H1 (cell line): ENCODE results near the gene ZFAND4. TPM values are rescaled to one million over a fixed set of nuclear protein-coding genes. Genes with fewer than 3 reads are reported as not detected.

ENCODE experiments used
- CTCF ChIA-PET: fragments of 300-600 bp; sonication (Branson Sonifier 250); formaldehyde crosslinking; loops from one replicate; lab custom pipeline; 2021; ENCODE audit not compliant: partially characterized antibody; lab: Charles Lee
- POLR2A ChIA-PET: fragments of 300-600 bp; sonication (Branson Sonifier 250); formaldehyde crosslinking; loops from one replicate; lab custom pipeline; 2021; ENCODE audit warnings: inconsistent platforms; ENCODE audit not compliant: partially characterized antibody; lab: Charles Lee
- DNase-seq, 2 experiments: peaks; one replicate each; pipeline versions ENCODE4 v3.0.0 to v3.0.0-alpha.2; 2010 to 2022; ENCODE audit warnings: low spot score in 2 of 2, low read depth in 1 of 2, mixed read lengths in 1 of 2
- FAIRE-seq: peaks from 2 replicates; lab custom pipeline; 2011; peaks lifted over from hg19 to GRCh38; lab: Jason Lieb, UNC
- H2AFZ ChIP-seq: 2 replicates; pipeline ENCODE4 v1.8.1; 2012; ENCODE audit warnings: low read length, inconsistent platforms
- H2AK5ac ChIP-seq: 2 replicates; pipeline ENCODE4 v1.6.1; 2013; ENCODE audit warnings: low read depth, low read length
- H2BK120ac ChIP-seq: replicated peaks from 2 replicates; pipeline ENCODE3; 2013; ENCODE audit warnings: low read depth, low read length, inconsistent platforms
- H2BK12ac ChIP-seq: 2 replicates; pipeline ENCODE4 v1.6.1; 2013; ENCODE audit warnings: low read depth, low read length
- H2BK15ac ChIP-seq: 2 replicates; pipeline ENCODE4 v1.6.1; 2013; ENCODE audit warnings: low read length
- H2BK20ac ChIP-seq: 2 replicates; pipeline ENCODE4 v1.6.1; 2013; ENCODE audit warnings: low read length
- H2BK5ac ChIP-seq: 2 replicates; pipeline ENCODE4 v1.6.1; 2013; ENCODE audit warnings: low read depth, low read length
- H3K14ac ChIP-seq: 2 replicates; pipeline ENCODE4 v1.6.1; 2013; ENCODE audit warnings: inconsistent platforms; ENCODE audit not compliant: insufficient read length
- H3K18ac ChIP-seq: 2 replicates; pipeline ENCODE4 v1.6.1; 2013; ENCODE audit warnings: low read length; ENCODE audit errors: extremely low read depth
- H3K23ac ChIP-seq: 2 replicates; pipeline ENCODE4 v1.6.1; 2013; ENCODE audit warnings: inconsistent platforms; ENCODE audit not compliant: insufficient read length
- H3K23me2 ChIP-seq: 2 replicates; pipeline ENCODE4 v1.6.1; 2013; ENCODE audit warnings: low read depth, low read length
- H3K27ac ChIP-seq: 2 replicates; pipeline ENCODE4 v1.6.1; 2011; ENCODE audit warnings: low read depth, low read length, inconsistent platforms
- H3K27me3 ChIP-seq, 4 experiments: replicated peaks in 1 of 4; 1 replicate in 1 of 4; 2 replicates in 3 of 4; pipeline versions ENCODE4 v1.6.1 to v1.8.1; 2011 to 2013; ENCODE audit warnings: low read length in 3 of 4, mild to moderate bottlenecking in 3 of 4, inconsistent platforms in 2 of 4, mixed read lengths in 2 of 4, moderate library complexity in 1 of 4; ENCODE audit not compliant: control insufficient read depth in 3 of 4, insufficient read depth in 3 of 4; ENCODE audit errors: extremely low read depth in 1 of 4
- H3K36me3 ChIP-seq, 4 experiments: 2 replicates each; pipeline versions ENCODE4 v1.6.1 to v1.8.1; 2011 to 2013; ENCODE audit warnings: mild to moderate bottlenecking in 4 of 4, low read length in 3 of 4, moderate library complexity in 2 of 4, control low read depth in 1 of 4, inconsistent platforms in 1 of 4; ENCODE audit not compliant: insufficient read depth in 4 of 4, control insufficient read depth in 2 of 4
- H3K4ac ChIP-seq: replicated peaks from 2 replicates; pipeline ENCODE3; 2013; ENCODE audit warnings: low read length, low read depth, mixed read lengths, inconsistent platforms; ENCODE audit not compliant: insufficient read length
- H3K4me1 ChIP-seq, 4 experiments: replicated peaks in 1 of 4; 1 replicate in 1 of 4; 2 replicates in 3 of 4; pipeline versions ENCODE4 v1.6.1 to v1.8.1; 2011 to 2013; ENCODE audit warnings: low read length in 3 of 4, inconsistent platforms in 2 of 4, mixed read lengths in 1 of 4; ENCODE audit not compliant: insufficient read depth in 4 of 4, control insufficient read depth in 3 of 4
- H3K4me2 ChIP-seq, 2 experiments: 2 replicates each; pipeline versions ENCODE4 v1.6.1 to v1.8.1; 2011 to 2013; ENCODE audit warnings: low read depth in 2 of 2, low read length in 2 of 2, control low read depth in 1 of 2, inconsistent platforms in 1 of 2, mild to moderate bottlenecking in 1 of 2; ENCODE audit not compliant: insufficient read depth in 1 of 2
- H3K4me3 ChIP-seq, 4 experiments: fragments of 200-600, 300-600 bp in 1 of 4; sonication (generic), shearing (Covaris generic), sonication (Bioruptor Twin) in 1 of 4; 2 replicates each; pipeline versions ENCODE4 v1.5.1 to v1.8.1; 2011 to 2016; ENCODE audit warnings: low read length in 4 of 4, low read depth in 3 of 4, control low read depth in 2 of 4, inconsistent platforms in 2 of 4, mild to moderate bottlenecking in 2 of 4, mixed read lengths in 1 of 4, moderate library complexity in 1 of 4; ENCODE audit not compliant: insufficient read depth in 2 of 4; ENCODE audit errors: extremely low read depth in 1 of 4
- H3K56ac ChIP-seq: replicated peaks from 2 replicates; pipeline ENCODE3; 2013; ENCODE audit warnings: low read depth, mild to moderate bottlenecking, mixed read lengths, low read length, inconsistent platforms; ENCODE audit not compliant: insufficient read length
- H3K79me1 ChIP-seq: 2 replicates; pipeline ENCODE4 v1.6.1; 2013; ENCODE audit warnings: low read depth, low read length, control low read depth
- H3K79me2 ChIP-seq, 2 experiments: 2 replicates each; pipeline versions ENCODE4 v1.6.1 to v1.8.1; 2012 to 2013; ENCODE audit warnings: low read length in 2 of 2, mild to moderate bottlenecking in 2 of 2, inconsistent platforms in 1 of 2; ENCODE audit not compliant: insufficient read depth in 2 of 2, control insufficient read depth in 1 of 2
- H3K9ac ChIP-seq, 4 experiments: replicated peaks in 1 of 4; 1 replicate in 1 of 4; 2 replicates in 3 of 4; pipeline versions ENCODE4 v1.6.1 to v1.8.1; 2011 to 2013; ENCODE audit warnings: low read depth in 3 of 4, low read length in 3 of 4, control low read depth in 2 of 4, mild to moderate bottlenecking in 2 of 4, moderate library complexity in 2 of 4, inconsistent platforms in 1 of 4; ENCODE audit errors: extremely low read depth in 1 of 4
- H3K9me3 ChIP-seq, 2 experiments: 2 replicates each; pipeline versions ENCODE4 v1.6.1 to v1.8.1; 2012 to 2013; ENCODE audit warnings: mild to moderate bottlenecking in 2 of 2, moderate library complexity in 2 of 2, control low read depth in 1 of 2, inconsistent platforms in 1 of 2, low read depth in 1 of 2, low read length in 1 of 2, mixed read lengths in 1 of 2; ENCODE audit not compliant: insufficient read depth in 2 of 2
- H4K20me1 ChIP-seq, 2 experiments: replicated peaks in 1 of 2; 2 replicates each; pipeline versions ENCODE3 to v1.8.1; 2011 to 2013; ENCODE audit warnings: inconsistent platforms in 2 of 2, low read length in 2 of 2, mild to moderate bottlenecking in 1 of 2; ENCODE audit not compliant: insufficient read depth in 2 of 2, control insufficient read depth in 1 of 2
- H4K5ac ChIP-seq: 2 replicates; pipeline ENCODE4 v1.6.1; 2013; ENCODE audit warnings: low read length, low read depth, mixed read lengths, inconsistent platforms; ENCODE audit not compliant: insufficient read length
- H4K8ac ChIP-seq: 2 replicates; pipeline ENCODE4 v1.8.0; 2013; ENCODE audit warnings: mild to moderate bottlenecking, moderate library complexity, low read length, inconsistent platforms; ENCODE audit not compliant: insufficient read depth; ENCODE audit errors: extremely low read depth
- H4K91ac ChIP-seq: replicated peaks from 2 replicates; pipeline ENCODE3; 2013; ENCODE audit warnings: low read length, mixed read lengths, inconsistent platforms; ENCODE audit not compliant: insufficient read length
- CBX8 ChIP-seq: fragments of 300-800, 300-1000 bp; sonication (generic); IDR thresholded peaks from 2 replicates; pipeline ENCODE4 v1.7.1; 2016; ENCODE audit warnings: low read depth, low read length, borderline replicate concordance
- NANOG ChIP-seq: IDR thresholded peaks from 2 replicates; pipeline ENCODE4 v1.6.1; 2011; ENCODE audit warnings: low read length, low read depth, mild to moderate bottlenecking, inconsistent platforms; ENCODE audit not compliant: insufficient read depth, poor library complexity, severe bottlenecking
- TEAD4 ChIP-seq: IDR thresholded peaks from 2 replicates; pipeline ENCODE4 v1.6.1; 2012; ENCODE audit warnings: low read depth, low read length, inconsistent platforms, mixed read lengths
- WGBS, 2 experiments: shearing (Covaris generic) in 1 of 2; methylation state at CpG; one replicate each; pipeline versions ENCODE4 v1.1.6 to v1.1.7; 2013 to 2015; ENCODE audit warnings: low lambda C conversion rate in 2 of 2, mixed read lengths in 2 of 2, inconsistent platforms in 1 of 2, low coverage in 1 of 2, missing lambda C conversion rate in 1 of 2; ENCODE audit not compliant: insufficient replicate concordance in 2 of 2, insufficient coverage in 1 of 2, insufficient read length in 1 of 2; ENCODE audit errors: extremely low coverage in 1 of 2, missing lambda C conversion rate in 1 of 2; 5-methylcytosine and 5-hydroxymethylcytosine counted together
- polyA plus RNA-seq, 7 experiments: library from polyadenylated mRNA; depleted of rRNA in 3 of 7; stranded (reverse) in 5 of 7; unstranded in 2 of 7; fragments of >200 nt in 5 of 7; fragments of 200-250 nt in 2 of 7; gene quantifications; 1 replicate in 5 of 7; 2 replicates in 1 of 7; 4 replicates in 1 of 7; pipeline versions ENCODE4 v1.2.1 to v1.2.3, GENCODE V29; 2011 to 2013; ENCODE audit warnings: missing spikeins in 2 of 7, mixed read lengths in 2 of 7
- total RNA-seq: library from RNA; stranded (reverse); fragmentation: NEBNext Ultra II Directional; extraction: Animal tissue kit (Norgen Biotek cat#: 25700); gene quantifications from 2 replicates; pipeline ENCODE4 v1.2.1, GENCODE V29; 2021

The ZFAND4 gene
- total and polyA plus RNA-seq, 2 of the 8 experiments (the other 6 are each of a cell fraction or from before 2014, with no cell fraction given) = 2.8 to 17.8 TPM

DNA sequence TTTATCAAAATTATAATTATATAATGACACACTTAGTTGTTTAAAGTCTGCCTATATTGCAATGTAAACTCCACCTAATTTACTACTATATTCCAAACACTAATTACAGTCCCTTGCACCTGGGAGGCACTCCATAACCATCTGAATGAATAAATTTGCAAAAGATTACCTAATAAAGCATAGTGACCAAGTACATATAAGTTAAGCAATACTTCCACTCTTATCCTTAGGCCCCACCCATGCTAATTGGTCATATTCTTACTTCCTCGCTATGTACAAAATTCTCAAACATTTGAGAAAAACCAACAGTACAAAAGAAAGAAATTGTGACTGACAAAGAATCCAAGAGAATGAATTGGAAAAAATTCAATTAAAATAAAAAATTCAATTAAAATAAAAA lies 65.3 kb downstream of the ZFAND4 start:
- no peak overlapping the region for H4K8ac ChIP-seq
- H3K23me2 ChIP-seq = no peaks in the 10 kb centered on the region
- H3K14ac ChIP-seq = no peak overlapping the region
- H2BK15ac ChIP-seq = no peak overlapping the region
- H4K20me1 ChIP-seq = no peaks in the 10 kb centered on the region
- H3K27me3 ChIP-seq = no peaks in the 10 kb centered on the region
- ChIA-PET POLR2A (interaction anchor here (1.8 kb wide), 1 partner anchor 11 kb away, joined by 11 read pairs; no protein-coding TSS in a partner anchor), CTCF (no interaction called here)
- peaks cover 0 to 2% (median 0%) of the 10 kb centered on the region in 4 experiments; a peak in 1 of 7 replicates for H3K4me1 ChIP-seq
- FAIRE-seq (no peak), DNase-seq (no peak)
- no peak overlapping the region for H2AFZ ChIP-seq
- no peaks in the 10 kb centered on the region for H3K79me1 ChIP-seq
- no peak overlapping the region for H3K4ac ChIP-seq
- H2BK5ac ChIP-seq = no peak overlapping the region
- H3K4me2 ChIP-seq = no peak overlapping the region
- no peaks in the 10 kb centered on the region for H3K79me2 ChIP-seq
- no peak overlapping the region for H4K91ac ChIP-seq
- H3K56ac ChIP-seq = no peak overlapping the region
- H4K5ac ChIP-seq = no peak overlapping the region
- no peak overlapping the region for H3K4me3 ChIP-seq
- WGBS, 2 experiments = 92% methylated on average over 1 of the region's 1 CpG; no CpG with 5 or more reads in 1 of the 2 experiments
- H3K18ac ChIP-seq = no peak overlapping the region
- H3K9me3 ChIP-seq = no peaks in the 10 kb centered on the region
- TF ChIP-seq NANOG = no peak
- no peak for TF ChIP-seq TEAD4
- no peak for TF ChIP-seq CBX8
- H2BK120ac ChIP-seq = no peak overlapping the region
- no peak overlapping the region for H3K27ac ChIP-seq
- H3K36me3 ChIP-seq = no peaks in the 10 kb centered on the region
- no peak overlapping the region for H3K23ac ChIP-seq
- no peak overlapping the region for H3K9ac ChIP-seq
- H2BK12ac ChIP-seq = no peak overlapping the region
- H2AK5ac ChIP-seq = no peak overlapping the region
- no peak overlapping the region for H2BK20ac ChIP-seq
